NB4 (cell line): ENCODE results near the gene C2orf15.
"Not testable (repeated sequence)": the region's sequence is repeated elsewhere in the genome, so short reads cannot be mapped to it uniquely, and the experiment has no call there.

Experiments
- DNase-seq: peaks from one replicate; pipeline ENCODE4 v3.0.0; 2010; ENCODE audit warnings: low read depth
- H3K4me3 ChIP-seq: one replicate; pipeline ENCODE4 v1.5.1; 2011; ENCODE audit warnings: mild to moderate bottlenecking, low read depth, low read length, moderate library complexity
- CTCF ChIP-seq: IDR thresholded peaks from one replicate; pipeline ENCODE4 v1.5.1; 2012; ENCODE audit warnings: low read depth, low read length
- MAX ChIP-seq: IDR thresholded peaks from 2 replicates; pipeline ENCODE4 v1.6.1; 2011; ENCODE audit warnings: low read depth, low read length
- MYC ChIP-seq: IDR thresholded peaks from 2 replicates; pipeline ENCODE4 v1.6.1; 2011; ENCODE audit warnings: low read depth, low read length
- POLR2A ChIP-seq: IDR thresholded peaks from 2 replicates; pipeline ENCODE4 v1.6.1; 2011; ENCODE audit warnings: mild to moderate bottlenecking; ENCODE audit not compliant: insufficient read length; ENCODE audit errors: extremely low read depth

The C2orf15 gene

DNA sequence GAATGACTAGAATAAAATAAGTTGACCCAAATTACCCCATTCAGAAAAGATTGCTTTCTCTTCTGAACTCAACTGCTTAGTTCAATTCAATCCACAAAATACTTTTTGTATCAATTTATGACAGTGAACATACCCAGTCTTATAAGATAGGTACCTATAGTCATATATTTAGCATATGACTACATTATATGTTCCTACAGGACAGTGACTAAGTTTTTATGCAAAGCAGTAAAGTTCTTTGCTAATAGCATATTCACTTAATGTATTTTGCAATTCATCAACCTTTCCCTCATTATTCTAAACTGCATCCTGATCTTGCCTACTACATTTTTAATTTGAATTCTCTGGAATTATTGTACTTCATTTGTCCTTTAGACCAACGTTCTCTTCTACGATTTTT lies 30.3 kb upstream of the C2orf15 start:
- no peak overlapping the region for H3K4me3 ChIP-seq
- TF ChIP-seq MYC (no peak), POLR2A (no peak)
- no peak for DNase-seq

GRCh38 chr2:99111945-99112344 lies 29.6 kb upstream of the C2orf15 start:
- H3K4me3 ChIP-seq = no peak overlapping the region
- TF ChIP-seq MAX = no peak
- no peak for TF ChIP-seq CTCF
- TF ChIP-seq POLR2A = no peak
- TF ChIP-seq MYC = no peak
- DNase-seq = no peak

GRCh38 chr2:99112617-99113016 lies 28.9 kb upstream of the C2orf15 start:
- no peak for TF ChIP-seq POLR2A
- TF ChIP-seq MYC = no peak
- no peak for TF ChIP-seq MAX
- TF ChIP-seq CTCF = no peak
- H3K4me3 ChIP-seq = no peak overlapping the region
- DNase-seq = no peak

DNA sequence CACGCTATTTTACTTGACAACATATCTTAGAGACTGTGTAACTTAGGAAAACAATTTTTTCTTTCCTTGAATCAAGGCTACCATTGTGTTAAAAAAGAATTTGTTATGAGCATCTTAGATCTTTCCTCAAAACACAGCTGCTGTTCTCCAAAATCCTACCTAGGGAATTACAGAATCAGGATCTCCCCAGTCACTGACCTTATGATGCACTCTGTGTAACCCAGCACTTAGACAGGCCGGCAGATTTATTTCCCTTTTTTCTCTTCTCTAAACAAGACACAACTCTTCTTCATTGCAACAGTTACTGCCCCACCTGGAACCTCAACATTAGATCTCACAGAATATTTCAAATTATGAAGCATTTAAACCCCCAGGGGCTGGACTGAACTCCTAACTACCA lies 13.5 kb upstream of the C2orf15 start:
- TF ChIP-seq CTCF = no peak
- TF ChIP-seq POLR2A = no peak
- TF ChIP-seq MYC = no peak
- no peak for TF ChIP-seq MAX
- no peak overlapping the region for H3K4me3 ChIP-seq
- DNase-seq = no peak

GRCh38 chr2:99135044-99135556 lies 6.4 kb upstream of the C2orf15 start:
- H3K4me3 ChIP-seq, DNase-seq: not testable (repeated sequence)

DNA sequence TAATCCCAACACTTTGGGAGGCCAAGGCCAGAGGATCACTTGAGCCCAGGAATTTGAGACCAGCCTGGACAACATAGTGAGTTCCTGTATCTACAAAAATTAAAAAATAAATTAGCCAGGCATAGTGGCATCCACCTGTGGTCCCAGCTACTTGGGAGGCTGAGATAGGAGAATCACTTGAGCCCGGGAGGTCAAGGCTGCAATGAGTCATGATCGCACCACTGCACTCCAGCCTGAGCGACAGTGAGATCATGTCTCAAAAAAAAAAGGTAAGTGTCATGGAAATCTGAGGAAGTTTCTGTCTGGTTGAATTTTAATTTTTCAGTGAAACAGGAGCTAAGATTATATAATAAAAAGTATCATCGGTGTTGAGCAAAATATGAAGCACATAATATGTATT lies 2.5 kb upstream of the C2orf15 start:
- no peak for DNase-seq
- H3K4me3 ChIP-seq = no peak overlapping the region
- no peak for TF ChIP-seq CTCF
- no peak for TF ChIP-seq MYC
- TF ChIP-seq MAX = no peak
- TF ChIP-seq POLR2A = no peak

GRCh38 chr2:99140056-99140859 lies 1.2 kb upstream of the C2orf15 start:
- TF ChIP-seq POLR2A = no peak
- no peak for TF ChIP-seq MYC
- TF ChIP-seq MAX = no peak
- TF ChIP-seq CTCF = no peak
- peak overlapping the region; percentile 80 for H3K4me3 ChIP-seq
- no peak for DNase-seq
